ENCODE data around the gene ZP4. TPM values are rescaled to one million over a fixed set of nuclear protein-coding genes. Genes with fewer than 3 reads are reported as not detected.

ZP4 gene
- total and polyA plus RNA-seq, 2 donors from 2014 or later: not detected

DNA sequence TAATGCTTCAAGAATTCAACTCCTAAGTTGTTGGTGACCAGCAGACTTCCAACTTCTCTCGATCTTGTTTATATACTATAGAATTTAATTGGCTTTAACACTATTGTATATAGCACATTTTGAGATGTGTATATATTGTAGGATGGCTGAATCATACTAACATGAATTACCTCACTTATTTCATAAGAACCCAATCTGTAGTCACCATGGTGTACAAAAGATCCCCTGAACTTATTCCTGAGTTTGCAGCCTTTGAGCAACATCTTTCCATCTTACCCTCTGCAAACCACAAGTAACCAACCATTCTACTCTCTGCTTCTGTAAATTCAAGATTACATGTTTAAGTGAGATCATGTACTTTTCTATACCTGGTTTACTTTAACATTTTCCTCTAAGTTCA, 12.3 kb downstream of the ZP4 start:
- intact Hi-C loops (cut with DNase I): no loop called here
- H3K27ac ChIP-seq (ENCODE audit: low read depth in 2 of 2, low read length in 2 of 2): no peak overlapping the region
- no peak overlapping the region for H3K4me3 ChIP-seq (ENCODE audit: low read length in 3 of 3)
- H3K36me3 ChIP-seq (ENCODE audit: control insufficient read depth in 2 of 3, insufficient read depth in 3 of 3, low read length in 3 of 3): no peaks in the 10 kb centered on the region
- TF ChIP-seq, protein P1, sequence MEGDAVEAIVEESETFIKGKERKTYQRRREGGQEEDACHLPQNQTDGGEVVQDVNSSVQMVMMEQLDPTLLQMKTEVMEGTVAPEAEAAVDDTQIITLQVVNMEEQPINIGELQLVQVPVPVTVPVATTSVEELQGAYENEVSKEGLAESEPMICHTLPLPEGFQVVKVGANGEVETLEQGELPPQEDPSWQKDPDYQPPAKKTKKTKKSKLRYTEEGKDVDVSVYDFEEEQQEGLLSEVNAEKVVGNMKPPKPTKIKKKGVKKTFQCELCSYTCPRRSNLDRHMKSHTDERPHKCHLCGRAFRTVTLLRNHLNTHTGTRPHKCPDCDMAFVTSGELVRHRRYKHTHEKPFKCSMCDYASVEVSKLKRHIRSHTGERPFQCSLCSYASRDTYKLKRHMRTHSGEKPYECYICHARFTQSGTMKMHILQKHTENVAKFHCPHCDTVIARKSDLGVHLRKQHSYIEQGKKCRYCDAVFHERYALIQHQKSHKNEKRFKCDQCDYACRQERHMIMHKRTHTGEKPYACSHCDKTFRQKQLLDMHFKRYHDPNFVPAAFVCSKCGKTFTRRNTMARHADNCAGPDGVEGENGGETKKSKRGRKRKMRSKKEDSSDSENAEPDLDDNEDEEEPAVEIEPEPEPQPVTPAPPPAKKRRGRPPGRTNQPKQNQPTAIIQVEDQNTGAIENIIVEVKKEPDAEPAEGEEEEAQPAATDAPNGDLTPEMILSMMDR (IDR thresholded peaks at IDR 0.05; ENCODE audit: borderline replicate concordance, extremely low read depth, insufficient read depth): no peak
- no peak overlapping the region for H3K9ac ChIP-seq (ENCODE audit: low read length in 3 of 3)
- no peaks in the 10 kb centered on the region for H3K4me1 ChIP-seq (ENCODE audit: control insufficient read depth in 2 of 3, insufficient read depth in 2 of 3, low read depth in 1 of 3, low read length in 3 of 3)
- no peak for FAIRE-seq
- H3K27me3 ChIP-seq (ENCODE audit: control insufficient read depth, insufficient read depth, low read length): no peaks in the 10 kb centered on the region
- H3K9me3 ChIP-seq (ENCODE audit: control insufficient read depth in 2 of 3, insufficient read depth in 1 of 3, low read length in 3 of 3): no peaks in the 10 kb centered on the region
- DNase-seq: no peak

DNA sequence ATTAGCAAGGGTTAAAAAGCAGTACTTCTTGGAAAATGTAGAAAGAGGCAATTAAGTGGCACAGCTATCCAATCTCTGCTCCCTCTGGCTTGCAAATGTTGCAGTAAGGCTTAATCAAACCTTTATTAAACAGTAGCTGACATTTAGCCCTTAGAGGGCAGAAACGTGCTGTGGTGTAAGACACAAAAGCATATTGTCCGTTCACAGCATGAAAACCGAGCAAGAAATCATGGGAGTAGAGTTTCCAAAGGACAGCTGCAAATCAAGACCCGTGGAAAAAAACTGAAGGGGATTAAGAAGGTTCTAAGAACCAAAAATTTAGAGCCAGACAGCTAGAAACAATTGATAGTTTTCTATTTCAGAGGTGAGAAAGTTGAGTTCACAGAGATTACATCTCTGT, 13.1 kb downstream of the ZP4 start:
- Histone ChIP-seq H3K4me1 (ENCODE audit: control insufficient read depth in 2 of 3, insufficient read depth in 2 of 3, low read depth in 1 of 3, low read length in 3 of 3) (no peaks in the 10 kb centered on the region), H3K9ac (ENCODE audit: low read length in 3 of 3) (no peak overlapping the region), H3K27ac (ENCODE audit: low read depth in 2 of 2, low read length in 2 of 2) (no peak overlapping the region), H3K4me3 (ENCODE audit: low read length in 3 of 3) (no peak overlapping the region), H3K9me3 (ENCODE audit: control insufficient read depth in 2 of 3, insufficient read depth in 1 of 3, low read length in 3 of 3) (no peaks in the 10 kb centered on the region), H3K27me3 (ENCODE audit: control insufficient read depth, insufficient read depth, low read length) (no peaks in the 10 kb centered on the region), H3K36me3 (ENCODE audit: control insufficient read depth in 2 of 3, insufficient read depth in 3 of 3, low read length in 3 of 3) (no peaks in the 10 kb centered on the region)
- TF ChIP-seq, protein P1 (IDR thresholded peaks at IDR 0.05; ENCODE audit: borderline replicate concordance, extremely low read depth, insufficient read depth): no peak
- DNase-seq: peak in 1 of 5 donors; percentile 3
- FAIRE-seq: no peak
- intact Hi-C loops (cut with DNase I): no loop called here

DNA sequence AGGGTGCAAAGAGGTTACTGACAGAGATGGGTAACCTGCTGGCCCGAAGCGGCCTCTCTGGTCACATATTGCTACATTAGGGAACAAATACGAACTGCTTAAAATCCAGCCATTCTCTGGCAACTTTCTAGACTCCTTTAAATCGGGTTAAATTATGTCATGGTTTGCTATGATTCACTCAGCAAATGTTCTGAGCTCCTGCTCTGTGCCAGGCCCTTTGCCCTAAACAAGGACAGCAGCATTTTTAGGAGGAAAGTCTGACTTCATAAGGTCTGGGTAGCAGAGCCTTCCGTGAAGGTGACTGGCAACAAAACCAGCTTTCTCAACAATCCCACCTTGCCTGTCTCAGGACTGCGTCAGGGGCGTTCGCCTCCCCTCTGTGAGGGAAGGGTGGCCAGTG, 15.4 kb downstream of the ZP4 start:
- no peak overlapping the region for H3K4me3 ChIP-seq (ENCODE audit: low read length in 3 of 3)
- H3K4me1 ChIP-seq (ENCODE audit: control insufficient read depth in 2 of 3, insufficient read depth in 2 of 3, low read depth in 1 of 3, low read length in 3 of 3): no peaks in the 10 kb centered on the region
- no peak overlapping the region for H3K9ac ChIP-seq (ENCODE audit: low read length in 3 of 3)
- TF ChIP-seq, protein P1 (IDR thresholded peaks at IDR 0.05; ENCODE audit: borderline replicate concordance, extremely low read depth, insufficient read depth): no peak
- DNase-seq (no peak), FAIRE-seq (no peak)
- intact Hi-C loops (cut with DNase I): no loop called here
- no peak overlapping the region for H3K27ac ChIP-seq (ENCODE audit: low read depth in 2 of 2, low read length in 2 of 2)
- H3K27me3 ChIP-seq (ENCODE audit: control insufficient read depth, insufficient read depth, low read length): no peaks in the 10 kb centered on the region
- no peaks in the 10 kb centered on the region for H3K9me3 ChIP-seq (ENCODE audit: control insufficient read depth in 2 of 3, insufficient read depth in 1 of 3, low read length in 3 of 3)
- H3K36me3 ChIP-seq (ENCODE audit: control insufficient read depth in 2 of 3, insufficient read depth in 3 of 3, low read length in 3 of 3): no peaks in the 10 kb centered on the region
